Progenitor cell of endocrine pancreas (in vitro differentiated cells): ENCODE measurements around the gene PLAAT3. TPM values are rescaled to one million over a fixed set of nuclear protein-coding genes. Genes with fewer than 3 reads are reported as not detected.
"Not testable (repeated sequence)": the region's sequence is repeated elsewhere in the genome, so short reads cannot be mapped to it uniquely, and the experiment has no call there.

Source experiments
- DNase-seq: peaks from one replicate; pipeline ENCODE4 v3.0.0; 2021; ENCODE audit warnings: low spot score; ENCODE audit not compliant: unreplicated experiment
- H3K27ac Mint-ChIP-seq: 2 replicates; pipeline ENCODE4 v1.8.0; 2021; ENCODE audit warnings: mild to moderate bottlenecking, moderate library complexity, mixed read lengths
- H3K27me3 Mint-ChIP-seq: 2 replicates; pipeline ENCODE4 v1.8.0; 2021; ENCODE audit warnings: mixed read lengths
- H3K36me3 Mint-ChIP-seq: 2 replicates; pipeline ENCODE4 v1.8.0; 2022; ENCODE audit warnings: mixed read lengths; ENCODE audit not compliant: insufficient read depth
- H3K4me1 Mint-ChIP-seq: 2 replicates; pipeline ENCODE4 v1.8.0; 2021; ENCODE audit warnings: low read depth, mixed read lengths
- H3K4me3 Mint-ChIP-seq: 2 replicates; pipeline ENCODE4 v1.8.0; 2021; ENCODE audit warnings: low read depth, mild to moderate bottlenecking, moderate library complexity, mixed read lengths
- H3K9me3 Mint-ChIP-seq: 2 replicates; pipeline ENCODE4 v1.8.0; 2021; ENCODE audit warnings: low read depth, mixed read lengths
- total RNA-seq: library from RNA; stranded (reverse); gene quantifications from 2 replicates; pipeline ENCODE4 v1.2.1, GENCODE V29; 2021
- TF ChIP-seq, protein P1 (sequence below): fragments of 200-600 bp; sonication (generic); IDR thresholded peaks from one replicate; pipeline ENCODE4 v1.5.0; 2021; ENCODE audit warnings: antibody characterized with exemption, mild to moderate bottlenecking; ENCODE audit not compliant: unreplicated experiment

PLAAT3 gene
- total RNA-seq, 1 donor from 2014 or later = 46.3 TPM

DNA sequence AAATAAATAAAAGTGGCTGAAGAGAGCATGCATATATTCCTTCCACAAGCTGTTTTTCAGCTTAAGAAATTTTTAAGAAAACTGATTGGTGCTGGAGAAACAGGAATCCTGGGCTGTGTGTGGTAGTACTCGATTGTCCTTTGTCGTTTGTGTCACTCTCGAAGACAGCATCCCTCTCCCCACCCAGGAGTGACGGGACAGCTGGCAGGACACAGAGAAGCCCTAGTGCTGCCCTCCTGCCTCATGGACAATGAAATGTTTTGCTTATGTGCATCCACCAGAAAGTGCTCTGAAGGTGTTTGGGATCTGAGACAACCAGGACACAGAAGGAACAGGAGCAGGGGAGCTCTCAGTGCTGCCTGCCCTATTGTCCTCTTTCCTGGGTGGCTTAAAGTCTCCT, 64.8 kb downstream of the PLAAT3 start:
- no peak overlapping the region for H3K4me3 Mint-ChIP-seq
- no peaks in the 10 kb centered on the region for H3K27me3 Mint-ChIP-seq
- TF ChIP-seq, protein P1, sequence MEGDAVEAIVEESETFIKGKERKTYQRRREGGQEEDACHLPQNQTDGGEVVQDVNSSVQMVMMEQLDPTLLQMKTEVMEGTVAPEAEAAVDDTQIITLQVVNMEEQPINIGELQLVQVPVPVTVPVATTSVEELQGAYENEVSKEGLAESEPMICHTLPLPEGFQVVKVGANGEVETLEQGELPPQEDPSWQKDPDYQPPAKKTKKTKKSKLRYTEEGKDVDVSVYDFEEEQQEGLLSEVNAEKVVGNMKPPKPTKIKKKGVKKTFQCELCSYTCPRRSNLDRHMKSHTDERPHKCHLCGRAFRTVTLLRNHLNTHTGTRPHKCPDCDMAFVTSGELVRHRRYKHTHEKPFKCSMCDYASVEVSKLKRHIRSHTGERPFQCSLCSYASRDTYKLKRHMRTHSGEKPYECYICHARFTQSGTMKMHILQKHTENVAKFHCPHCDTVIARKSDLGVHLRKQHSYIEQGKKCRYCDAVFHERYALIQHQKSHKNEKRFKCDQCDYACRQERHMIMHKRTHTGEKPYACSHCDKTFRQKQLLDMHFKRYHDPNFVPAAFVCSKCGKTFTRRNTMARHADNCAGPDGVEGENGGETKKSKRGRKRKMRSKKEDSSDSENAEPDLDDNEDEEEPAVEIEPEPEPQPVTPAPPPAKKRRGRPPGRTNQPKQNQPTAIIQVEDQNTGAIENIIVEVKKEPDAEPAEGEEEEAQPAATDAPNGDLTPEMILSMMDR = no peak
- no peaks in the 10 kb centered on the region for H3K36me3 Mint-ChIP-seq
- no peak for DNase-seq
- H3K9me3 Mint-ChIP-seq = no peaks in the 10 kb centered on the region
- peaks cover 1% of the 10 kb centered on the region for H3K4me1 Mint-ChIP-seq
- no peak overlapping the region for H3K27ac Mint-ChIP-seq

DNA sequence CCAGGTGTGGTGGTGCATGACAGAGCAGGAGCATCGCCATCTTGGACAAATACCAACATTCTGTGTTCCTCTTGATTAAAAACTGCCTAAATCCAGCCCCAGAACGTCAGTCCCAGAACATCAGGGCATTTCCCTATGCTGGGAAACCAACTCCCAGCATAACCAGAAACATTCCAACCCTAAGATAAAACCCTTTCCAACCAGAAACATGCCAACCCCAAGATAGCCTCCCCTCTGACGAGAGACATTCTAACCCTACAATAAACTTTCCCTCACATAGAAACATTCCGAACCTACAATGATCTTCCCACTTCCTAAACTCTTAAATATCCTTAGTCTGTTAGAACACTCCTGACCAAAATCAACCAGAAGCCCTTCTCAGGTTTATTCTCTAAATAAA, 66.1 kb downstream of the PLAAT3 start:
- DNase-seq = no peak
- no peaks in the 10 kb centered on the region for H3K36me3 Mint-ChIP-seq
- no peaks in the 10 kb centered on the region for H3K9me3 Mint-ChIP-seq
- H3K27ac Mint-ChIP-seq = no peak overlapping the region
- H3K4me1 Mint-ChIP-seq = peaks cover 1% of the 10 kb centered on the region
- TF ChIP-seq, protein P1 = no peak
- H3K4me3 Mint-ChIP-seq = no peak overlapping the region
- no peaks in the 10 kb centered on the region for H3K27me3 Mint-ChIP-seq

DNA sequence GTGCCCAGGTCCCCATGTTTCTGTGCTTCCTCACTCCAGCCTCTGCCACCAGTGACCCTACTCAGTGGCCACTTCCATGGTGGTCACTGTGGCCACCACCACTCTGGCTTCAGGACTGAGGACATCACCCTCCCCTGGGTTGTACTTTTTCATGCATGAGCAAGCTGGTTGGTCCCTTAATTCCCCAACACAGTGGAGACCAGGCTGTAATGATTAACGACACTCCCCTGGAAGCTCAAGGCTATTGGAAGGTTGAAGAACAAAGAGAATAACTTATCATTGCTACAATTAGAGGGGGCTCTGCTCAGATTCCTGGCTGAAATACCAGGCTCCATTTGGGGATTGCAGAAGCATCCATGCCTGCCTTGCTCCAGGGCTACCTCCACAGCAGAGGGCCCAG, 67.2 kb downstream of the PLAAT3 start:
- Mint-ChIP-seq H3K27ac (peak overlapping the region; percentile 74), H3K4me3 (no peak overlapping the region), H3K4me1 (peaks cover 1% of the 10 kb centered on the region), H3K27me3 (no peaks in the 10 kb centered on the region), H3K36me3 (no peaks in the 10 kb centered on the region), H3K9me3 (no peaks in the 10 kb centered on the region)
- DNase-seq = no peak
- TF ChIP-seq, protein P1 = no peak

DNA sequence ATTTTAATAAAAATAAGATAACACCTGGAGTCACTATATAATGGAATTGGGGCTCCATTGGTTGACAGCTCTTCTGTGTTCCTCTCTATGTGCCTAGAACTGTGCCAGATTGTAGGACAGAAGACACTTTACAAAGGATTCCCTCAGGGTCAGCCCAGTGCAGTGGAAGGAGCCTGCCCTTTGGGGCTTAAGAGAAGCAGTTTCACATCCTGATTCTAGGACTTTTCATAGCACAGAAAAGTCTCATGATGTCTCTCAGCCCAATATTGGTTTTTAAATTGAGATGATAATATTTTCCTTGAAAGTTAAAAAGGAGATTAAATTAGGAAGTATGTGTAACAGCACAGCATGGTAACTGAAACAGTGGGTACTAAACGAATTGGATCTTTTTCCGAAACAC, 70.5 kb downstream of the PLAAT3 start:
- Mint-ChIP-seq H3K4me1 (peaks cover 1% of the 10 kb centered on the region), H3K9me3 (no peaks in the 10 kb centered on the region), H3K27ac (no peak overlapping the region), H3K4me3 (no peak overlapping the region), H3K27me3 (no peaks in the 10 kb centered on the region), H3K36me3 (no peaks in the 10 kb centered on the region)
- TF ChIP-seq, protein P1 = no peak
- no peak for DNase-seq

DNA sequence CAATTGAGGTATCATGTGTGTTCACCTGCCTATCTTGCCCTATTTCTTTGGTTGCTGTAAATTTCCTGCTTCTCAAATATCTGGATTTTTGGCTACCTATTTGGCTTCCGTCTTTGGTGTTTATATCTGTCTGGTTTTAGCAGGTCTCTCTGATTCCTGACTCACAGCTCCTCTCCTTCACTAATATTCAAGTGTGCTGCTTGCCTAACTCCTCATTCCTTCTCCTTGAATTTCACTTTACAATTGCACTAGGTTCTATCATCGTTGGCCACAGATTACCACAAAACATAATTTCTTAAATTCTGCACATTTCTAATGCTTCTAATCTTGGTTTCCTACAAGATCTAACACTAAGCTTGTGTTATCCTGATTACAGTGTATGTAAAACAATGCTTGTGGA, 71.7 kb downstream of the PLAAT3 start:
- H3K4me3 Mint-ChIP-seq, DNase-seq: not testable (repeated sequence)

DNA sequence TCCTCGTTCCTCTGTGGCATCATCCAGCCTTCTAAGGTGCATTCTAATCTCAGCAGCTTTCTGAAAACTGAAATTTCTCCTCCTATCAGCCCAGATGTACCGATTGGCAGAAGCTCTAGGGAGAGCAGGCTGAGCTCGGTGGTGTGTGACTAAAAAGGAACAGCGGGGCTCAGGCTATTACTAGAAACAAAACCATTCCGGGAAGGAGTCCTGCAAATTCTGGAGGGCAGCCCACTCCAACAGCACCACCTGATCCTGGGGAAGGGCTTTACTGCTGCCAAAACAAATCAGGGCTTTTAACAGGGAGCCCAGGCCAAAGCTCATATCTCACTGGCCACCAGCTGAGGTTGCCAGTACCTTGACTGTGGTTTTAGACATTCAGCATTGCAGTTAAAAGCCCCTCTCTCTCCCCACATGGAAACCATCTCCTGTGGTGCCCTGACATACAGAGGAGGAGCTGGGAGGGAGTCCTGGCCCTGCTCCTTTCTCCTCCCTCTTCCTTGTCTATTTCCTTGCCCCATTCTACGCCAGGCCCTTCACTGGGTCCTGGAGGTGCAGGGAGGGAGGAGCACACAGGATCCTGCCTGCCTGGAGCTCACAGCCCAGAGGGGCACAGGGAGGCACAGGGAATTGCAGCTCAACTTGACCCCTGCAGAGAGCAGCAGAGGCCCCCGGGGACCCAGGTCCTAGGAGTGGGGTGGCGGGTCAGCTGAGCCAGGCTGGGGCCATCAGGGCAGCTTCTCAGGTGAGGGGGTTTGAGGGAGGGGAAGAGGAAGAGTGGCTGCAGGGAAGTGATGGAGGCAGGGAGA, 76.7 kb downstream of the PLAAT3 start:
- H3K27me3 Mint-ChIP-seq = no peaks in the 10 kb centered on the region
- DNase-seq = no peak

More for the DNA sequence above, 71.7 kb downstream of the PLAAT3 start:
- H3K27me3 Mint-ChIP-seq, H3K4me1 Mint-ChIP-seq, H3K9me3 Mint-ChIP-seq, H3K36me3 Mint-ChIP-seq, H3K27ac Mint-ChIP-seq: not testable (repeated sequence)

More for the DNA sequence above, 76.7 kb downstream of the PLAAT3 start:
- Mint-ChIP-seq H3K4me3 (no peak overlapping the region), H3K36me3 (no peaks in the 10 kb centered on the region), H3K27ac (peak overlapping the region; percentile 49), H3K4me1 (peaks cover 16% of the 10 kb centered on the region), H3K9me3 (no peaks in the 10 kb centered on the region)
- TF ChIP-seq, protein P1 = no peak
